GM18505 (cell line): ENCODE measurements around the gene BTG4.

ENCODE experiments used
- ATAC-seq: cut with Tn5 transposase; IDR thresholded peaks from one replicate; pipeline ENCODE4 v1.9.1; 2021; ENCODE audit not compliant: unreplicated experiment
- POLR2A ChIP-seq: IDR thresholded peaks from 4 replicates; pipeline ENCODE4 v1.6.1; 2011; ENCODE audit warnings: borderline replicate concordance; ENCODE audit not compliant: insufficient read depth, insufficient read length; ENCODE audit errors: extremely low read depth

BTG4 gene

GRCh38 chr11:111512296-111513239 is at the start of gene BTG4:
TSS of gene BTG4 (minus strand) at chr11:111512386. CDS start at chr11:111498776, 13,610 bp downstream.
- no peak for TF ChIP-seq POLR2A
- no peak for ATAC-seq

- ATAC-seq, result no peak
- no peak for TF ChIP-seq POLR2A
Measured at GRCh38 chr11:111561791-111562325, 49.7 kb upstream of the BTG4 start.

GRCh38 chr11:111561306-111561705 is 49.1 kb upstream of the BTG4 start:
- no peak for TF ChIP-seq POLR2A
- ATAC-seq, result no peak

- ATAC-seq, result no peak
- no peak for TF ChIP-seq POLR2A
Measured at GRCh38 chr11:111560800-111561199, 48.6 kb upstream of the BTG4 start.

- ATAC-seq, result no peak
- no peak for TF ChIP-seq POLR2A
Measured at GRCh38 chr11:111559800-111560464, 47.7 kb upstream of the BTG4 start.

GRCh38 chr11:111557425-111558111 is 45.4 kb upstream of the BTG4 start:
- no peak for TF ChIP-seq POLR2A
- no peak for ATAC-seq

GRCh38 chr11:111555255-111555654 is 43.1 kb upstream of the BTG4 start:
- ATAC-seq, result no peak
- TF ChIP-seq POLR2A, result no peak

- ATAC-seq, result no peak
- no peak for TF ChIP-seq POLR2A
Measured at GRCh38 chr11:111554532-111554931, 42.3 kb upstream of the BTG4 start.

GRCh38 chr11:111550258-111550657 is 38.1 kb upstream of the BTG4 start:
- no peak for TF ChIP-seq POLR2A
- ATAC-seq, result no peak

GRCh38 chr11:111549869-111550203 is 37.6 kb upstream of the BTG4 start:
- no peak for ATAC-seq
- TF ChIP-seq POLR2A, result no peak

GRCh38 chr11:111549196-111549868 is 37.1 kb upstream of the BTG4 start:
- no peak for TF ChIP-seq POLR2A
- ATAC-seq, result no peak

- no peak for TF ChIP-seq POLR2A
- no peak for ATAC-seq
Measured at GRCh38 chr11:111548525-111548924, 36.3 kb upstream of the BTG4 start.
